Caco-2 (cell line): ENCODE measurements around the gene GOLGA2. TPM values are rescaled to one million over a fixed set of nuclear protein-coding genes. Genes with fewer than 3 reads are reported as not detected.

Experiments
- BruUV-seq: library from RNA; stranded (reverse); fragments of 400-500 nt; replicated peaks from 2 replicates; lab custom pipeline; 2021; lab: Mats Ljungman, UMichigan
- CTCF ChIA-PET: fragments of 300-600 bp; sonication (Branson Sonifier 250); formaldehyde crosslinking; loops from one replicate; lab custom pipeline; 2022; ENCODE audit warnings: antibody characterized with exemption; lab: Charles Lee
- POLR2A ChIA-PET: fragments of 300-600 bp; sonication (Branson Sonifier 250); formaldehyde crosslinking; loops from one replicate; lab custom pipeline; 2022; ENCODE audit warnings: antibody characterized with exemption; lab: Charles Lee
- DNase-seq, 2 experiments: peaks; one replicate each; pipeline versions ENCODE4 v3.0.0 to v3.0.0-alpha.2; 2020 to 2022
- H3K27me3 ChIP-seq: replicated peaks from 2 replicates; pipeline ENCODE4 v1.6.0; 2011; ENCODE audit warnings: low read length; ENCODE audit not compliant: control insufficient read depth, insufficient read depth
- H3K36me3 ChIP-seq: 2 replicates; pipeline ENCODE4 v1.5.1; 2011; ENCODE audit warnings: low read length; ENCODE audit not compliant: control insufficient read depth, insufficient read depth
- H3K4me1 ChIP-seq: fragments of 250-450 bp; sonication (Bioruptor Pico); 2 replicates; pipeline ENCODE4 v1.5.1; 2020; ENCODE audit warnings: mild to moderate bottlenecking
- H3K4me3 ChIP-seq: 2 replicates; pipeline ENCODE4 v1.5.1; 2011; ENCODE audit warnings: low read depth, mild to moderate bottlenecking, control low read depth, low read length
- H3K9me3 ChIP-seq: fragments of 250-450 bp; sonication (Bioruptor Pico); 2 replicates; pipeline ENCODE4 v1.5.1; 2020; ENCODE audit warnings: mild to moderate bottlenecking, moderate library complexity
- H3K27ac Mint-ChIP-seq: one replicate; pipeline ENCODE4 v1.8.0; 2022; ENCODE audit warnings: mixed read lengths; ENCODE audit not compliant: unreplicated experiment
- H3K27me3 Mint-ChIP-seq: one replicate; pipeline ENCODE4 v1.8.0; 2022; ENCODE audit warnings: mixed read lengths; ENCODE audit not compliant: insufficient read depth, unreplicated experiment
- H3K36me3 Mint-ChIP-seq: one replicate; pipeline ENCODE4 v1.8.0; 2022; ENCODE audit warnings: mild to moderate bottlenecking, mixed read lengths; ENCODE audit not compliant: insufficient read depth, unreplicated experiment
- H3K4me1 Mint-ChIP-seq: one replicate; pipeline ENCODE4 v1.8.0; 2022; ENCODE audit warnings: low read depth, mixed read lengths; ENCODE audit not compliant: unreplicated experiment
- H3K4me3 Mint-ChIP-seq: one replicate; pipeline ENCODE4 v1.8.0; 2022; ENCODE audit warnings: mild to moderate bottlenecking, moderate library complexity, mixed read lengths; ENCODE audit not compliant: unreplicated experiment
- H3K9me3 Mint-ChIP-seq: one replicate; pipeline ENCODE4 v1.8.0; 2022; ENCODE audit warnings: mixed read lengths; ENCODE audit not compliant: unreplicated experiment
- intact Hi-C: fragments of 100-400 bp; cut with micrococcal nuclease; formaldehyde crosslinking; loops from one replicate; pipeline ENCODE4 v1.10.0; 2022; ENCODE audit not compliant: unreplicated experiment
- total RNA-seq: library from RNA; stranded (reverse); gene quantifications from 2 replicates; pipeline ENCODE4 v1.2.3, GENCODE V29; 2022
- TF ChIP-seq, protein P1 (sequence below), 2 experiments: fragments of 200-600 bp in 1 of 2; IDR thresholded peaks; 1 replicate in 1 of 2; 2 replicates in 1 of 2; pipeline versions ENCODE4 v1.5.1 to v1.8.0; 2011 to 2022; ENCODE audit warnings: antibody characterized with exemption in 1 of 2, control low read depth in 1 of 2, inconsistent platforms in 1 of 2, low read depth in 1 of 2, low read length in 1 of 2, mild to moderate bottlenecking in 1 of 2, moderate library complexity in 1 of 2; ENCODE audit not compliant: insufficient read depth in 1 of 2, severe bottlenecking in 1 of 2, unreplicated experiment in 1 of 2

Gene GOLGA2
- total RNA-seq, 1 experiment from 2014 or later, result 97.7 TPM

DNA sequence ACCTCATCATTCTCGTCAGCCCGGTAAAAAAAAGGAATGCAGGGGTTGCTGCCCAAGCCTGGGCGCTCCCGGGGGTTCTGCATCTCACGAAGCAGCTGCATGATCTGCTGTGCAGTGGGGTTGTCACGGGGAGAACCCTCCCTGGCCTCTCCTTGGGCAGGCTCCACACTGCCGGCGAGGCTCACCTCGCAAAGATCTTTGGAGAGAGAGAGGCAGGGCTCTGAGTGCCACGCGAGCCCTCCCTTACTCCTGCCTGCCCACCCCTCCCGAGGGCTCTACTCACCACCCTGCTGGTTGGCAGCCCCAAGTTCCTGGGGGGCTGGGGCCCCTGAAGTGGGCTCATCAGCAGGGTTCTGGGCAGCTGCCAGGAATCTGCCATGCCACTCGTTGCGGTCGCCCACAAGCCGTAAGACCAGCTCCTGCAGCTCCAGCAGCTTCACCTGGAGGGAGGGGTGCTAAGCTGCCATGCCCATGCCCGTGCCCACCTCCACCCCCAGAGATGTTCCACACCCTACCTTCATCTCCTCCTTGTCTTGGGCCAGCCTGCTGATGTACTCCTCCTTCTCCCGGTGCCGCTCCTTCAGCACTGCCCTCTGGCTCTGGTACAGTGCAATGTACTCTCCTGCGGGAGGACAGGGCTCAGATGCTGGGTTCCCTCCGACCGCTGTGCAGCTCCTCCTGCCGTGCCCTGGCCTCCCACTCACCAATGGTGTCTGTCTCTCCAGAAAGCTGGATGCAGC, 18.6 kb downstream of the GOLGA2 start:
- no TSS peak for BruUV-seq
- DNase-seq, result no peak
- intact Hi-C loops, result no loop called here

DNA sequence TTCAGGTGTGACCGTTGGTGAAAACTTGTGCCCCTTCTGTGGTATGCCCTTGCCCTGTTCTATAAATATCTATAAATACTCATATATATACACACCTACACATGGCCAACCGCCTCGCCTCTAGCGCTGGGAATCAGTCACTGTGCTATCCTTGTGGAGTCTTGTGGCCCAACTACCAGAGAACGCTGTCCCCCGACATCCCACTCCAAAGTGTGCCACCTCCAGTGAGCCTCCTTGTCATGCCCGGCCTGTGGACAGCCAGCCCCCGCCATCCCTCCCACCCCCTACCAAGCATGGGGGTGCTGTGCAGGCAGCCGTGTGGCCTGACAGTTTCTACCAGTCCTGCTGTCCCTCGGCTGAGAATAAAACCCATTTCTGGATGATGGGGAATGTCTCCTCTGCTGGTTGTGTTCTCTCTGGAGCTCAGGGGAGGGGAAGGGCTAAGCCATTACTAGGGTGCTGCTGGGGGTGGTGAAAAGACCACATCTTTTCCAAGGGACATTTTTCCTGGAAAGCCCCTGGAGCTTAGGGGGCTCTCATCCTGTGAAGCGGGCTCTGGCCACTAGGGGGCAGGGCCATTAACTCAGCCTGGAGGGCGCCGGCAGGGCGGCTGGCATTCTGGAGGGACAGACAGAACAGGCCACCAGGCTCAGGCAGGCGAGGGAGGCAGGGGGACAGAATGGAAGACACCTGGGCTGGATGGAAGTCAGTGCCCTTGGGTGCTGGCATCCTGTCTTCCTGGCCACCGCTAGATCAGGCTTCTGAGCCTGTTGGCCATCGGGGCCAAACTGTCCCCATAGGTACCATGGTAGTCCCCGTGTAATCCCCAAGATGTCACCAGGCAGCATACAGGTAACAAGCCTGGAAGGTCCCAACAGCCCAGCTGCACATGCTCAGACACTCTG, 20.7 kb downstream of the GOLGA2 start:
- POLR2A ChIA-PET, result no interaction called here
- Mint-ChIP-seq H3K9me3 (no peaks in the 10 kb centered on the region), H3K27ac (peak overlapping the region; percentile 69), H3K4me3 (no peak overlapping the region), H3K4me1 (peaks cover 8% of the 10 kb centered on the region), H3K36me3 (peaks cover 38% of the 10 kb centered on the region), H3K27me3 (no peaks in the 10 kb centered on the region)
- TF ChIP-seq, protein P1, sequence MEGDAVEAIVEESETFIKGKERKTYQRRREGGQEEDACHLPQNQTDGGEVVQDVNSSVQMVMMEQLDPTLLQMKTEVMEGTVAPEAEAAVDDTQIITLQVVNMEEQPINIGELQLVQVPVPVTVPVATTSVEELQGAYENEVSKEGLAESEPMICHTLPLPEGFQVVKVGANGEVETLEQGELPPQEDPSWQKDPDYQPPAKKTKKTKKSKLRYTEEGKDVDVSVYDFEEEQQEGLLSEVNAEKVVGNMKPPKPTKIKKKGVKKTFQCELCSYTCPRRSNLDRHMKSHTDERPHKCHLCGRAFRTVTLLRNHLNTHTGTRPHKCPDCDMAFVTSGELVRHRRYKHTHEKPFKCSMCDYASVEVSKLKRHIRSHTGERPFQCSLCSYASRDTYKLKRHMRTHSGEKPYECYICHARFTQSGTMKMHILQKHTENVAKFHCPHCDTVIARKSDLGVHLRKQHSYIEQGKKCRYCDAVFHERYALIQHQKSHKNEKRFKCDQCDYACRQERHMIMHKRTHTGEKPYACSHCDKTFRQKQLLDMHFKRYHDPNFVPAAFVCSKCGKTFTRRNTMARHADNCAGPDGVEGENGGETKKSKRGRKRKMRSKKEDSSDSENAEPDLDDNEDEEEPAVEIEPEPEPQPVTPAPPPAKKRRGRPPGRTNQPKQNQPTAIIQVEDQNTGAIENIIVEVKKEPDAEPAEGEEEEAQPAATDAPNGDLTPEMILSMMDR (IDR thresholded peaks at IDR 0.05; ENCODE audit: insufficient read depth in 1 of 2, low read depth in 1 of 2, low read length in 1 of 2, severe bottlenecking in 1 of 2, unreplicated experiment in 1 of 2), result peak; percentile 84 to 90
- BruUV-seq, result no TSS peak
- Histone ChIP-seq H3K27me3 (no peaks in the 10 kb centered on the region), H3K4me3 (no peak overlapping the region), H3K36me3 (peaks cover 3% of the 10 kb centered on the region; the same call in 1 of the 2 replicates), H3K9me3 (no peaks in the 10 kb centered on the region), H3K4me1 (peaks cover 7% of the 10 kb centered on the region; the same call in 1 of the 2 replicates)
- CTCF ChIA-PET, result interaction anchor here (0.5 to 1.9 kb wide), 9 partner anchors 9 to 617 kb away, joined by 3 to 6 read pairs (median 4); partner anchors contain the start of genes BBLN, GOLGA2 and SWI5
- DNase-seq, result peak; percentile 70 to 79
- intact Hi-C loops, result loop anchor here (1.0 kb wide), 1 partner anchor 37 kb away; no protein-coding TSS in a partner anchor

More for the DNA sequence above, 18.6 kb downstream of the GOLGA2 start:
- no peaks in the 10 kb centered on the region for H3K9me3 Mint-ChIP-seq
- Histone ChIP-seq H3K9me3 (no peaks in the 10 kb centered on the region), H3K4me1 (no peaks in the 10 kb centered on the region), H3K4me3 (no peak overlapping the region), H3K27me3 (no peaks in the 10 kb centered on the region), H3K36me3 (peaks cover 3% of the 10 kb centered on the region; the same call in 1 of the 2 replicates)
- TF ChIP-seq, protein P1 (IDR thresholded peaks at IDR 0.05; ENCODE audit: insufficient read depth in 1 of 2, low read depth in 1 of 2, low read length in 1 of 2, severe bottlenecking in 1 of 2, unreplicated experiment in 1 of 2), result no peak
- no peaks in the 10 kb centered on the region for H3K27me3 Mint-ChIP-seq
- peaks cover 3% of the 10 kb centered on the region for H3K4me1 Mint-ChIP-seq
- POLR2A ChIA-PET, result no interaction called here
- H3K27ac Mint-ChIP-seq, result peak overlapping the region; percentile 56
- CTCF ChIA-PET, result interaction anchor here (0.8 to 0.9 kb wide), 2 partner anchors 11 to 64 kb away, joined by 3 to 7 read pairs; no protein-coding TSS in a partner anchor
- peak overlapping the region; percentile 20 for H3K4me3 Mint-ChIP-seq
- peaks cover 47% of the 10 kb centered on the region for H3K36me3 Mint-ChIP-seq

DNA sequence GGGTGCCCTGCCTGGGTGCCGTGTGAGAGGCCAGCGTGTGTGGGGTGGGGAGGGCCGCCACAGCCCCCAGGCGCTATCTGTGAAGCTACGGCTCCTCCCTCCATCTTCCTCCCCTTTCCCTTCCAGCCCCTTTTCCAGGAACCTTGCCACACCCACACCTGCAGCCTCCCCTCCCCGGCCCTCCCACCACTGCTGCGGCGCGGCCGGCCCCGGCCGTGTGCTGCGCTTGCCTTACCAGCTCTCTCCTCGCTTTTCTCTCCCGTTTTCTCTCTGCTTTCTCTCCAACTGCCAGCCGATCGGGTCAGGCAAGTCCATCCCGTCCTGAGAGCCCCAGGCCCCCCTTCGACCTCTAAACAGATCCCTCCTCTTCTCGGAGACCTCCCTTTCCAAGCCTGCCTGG, 21.4 kb downstream of the GOLGA2 start:
- Mint-ChIP-seq H3K27ac (peak overlapping the region; percentile 69), H3K27me3 (no peaks in the 10 kb centered on the region), H3K4me1 (peaks cover 8% of the 10 kb centered on the region), H3K9me3 (no peaks in the 10 kb centered on the region), H3K36me3 (peaks cover 40% of the 10 kb centered on the region), H3K4me3 (no peak overlapping the region)
- Histone ChIP-seq H3K4me1 (peaks cover 7% of the 10 kb centered on the region; the same call in 1 of the 2 replicates), H3K36me3 (0 out of 2 replicates have a peak, but pooled peaks cover 1% of the 10 kb centered on the region), H3K27me3 (no peaks in the 10 kb centered on the region), H3K4me3 (no peak overlapping the region), H3K9me3 (no peaks in the 10 kb centered on the region)
- no peak for DNase-seq
- ChIA-PET CTCF (interaction anchor here (0.5 to 1.9 kb wide), 4 partner anchors 13 to 618 kb away, joined by 3 to 6 read pairs (median 4); partner anchors contain the start of gene BBLN), POLR2A (no interaction called here)
- TF ChIP-seq, protein P1 (IDR thresholded peaks at IDR 0.05; ENCODE audit: insufficient read depth in 1 of 2, low read depth in 1 of 2, low read length in 1 of 2, severe bottlenecking in 1 of 2, unreplicated experiment in 1 of 2), result no peak
- no TSS peak for BruUV-seq
- intact Hi-C loops, result no loop called here
